IMR-90 (cell line): ENCODE measurements around the gene ZNF541. TPM values are rescaled to one million over a fixed set of nuclear protein-coding genes. Genes with fewer than 3 reads are reported as not detected.

Experiments used
- ATAC-seq: fragments of 200-7000 bp; cut with Tn5 transposase; 2 replicates; pipeline ENCODE4 v1.9.1; 2020; ENCODE audit warnings: low read depth, mild to moderate bottlenecking, moderate library complexity
- BruUV-seq: library from RNA; stranded (reverse); fragments of 400-500 nt; replicated peaks from 2 replicates; lab custom pipeline; 2021; lab: Mats Ljungman, UMichigan
- CTCF ChIA-PET: fragments of 300-600 bp; formaldehyde crosslinking; extraction: SDS; loops from one replicate; lab custom pipeline; 2021; ENCODE audit warnings: antibody characterized with exemption; lab: Yijun Ruan, JAX
- POLR2A ChIA-PET: fragments of 300-600 bp; sonication (Branson Sonifier 250); formaldehyde crosslinking; loops from one replicate; lab custom pipeline; 2022; ENCODE audit warnings: antibody characterized with exemption; ENCODE audit not compliant: unreplicated experiment; lab: Charles Lee
- DNase-seq: peaks from one replicate; pipeline ENCODE4 v3.0.0; 2013
- H2AFZ ChIP-seq: replicated peaks from 2 replicates; pipeline ENCODE3; 2013; ENCODE audit warnings: low read length, mild to moderate bottlenecking; ENCODE audit not compliant: poor library complexity
- H2AK5ac ChIP-seq: 2 replicates; pipeline ENCODE4 v1.6.1; 2013; ENCODE audit warnings: low read depth, low read length, inconsistent platforms
- H2AK9ac ChIP-seq: replicated peaks from 2 replicates; pipeline ENCODE3; 2013; ENCODE audit warnings: mild to moderate bottlenecking, low read depth, low read length, moderate library complexity; ENCODE audit not compliant: poor library complexity
- H2BK120ac ChIP-seq: 2 replicates; pipeline ENCODE4 v1.6.1; 2013; ENCODE audit warnings: low read depth, low read length, inconsistent platforms
- H2BK15ac ChIP-seq: 3 replicates; pipeline ENCODE4 v1.6.1; 2013; ENCODE audit warnings: low read depth, low read length, inconsistent platforms
- H2BK20ac ChIP-seq: 2 replicates; pipeline ENCODE4 v1.6.1; 2013; ENCODE audit warnings: low read depth, mild to moderate bottlenecking, inconsistent platforms, low read length, moderate library complexity
- H2BK5ac ChIP-seq: 2 replicates; pipeline ENCODE4 v1.6.1; 2013; ENCODE audit warnings: mild to moderate bottlenecking, low read depth, low read length, inconsistent platforms; ENCODE audit not compliant: poor library complexity, severe bottlenecking
- H3K14ac ChIP-seq: replicated peaks from 2 replicates; pipeline ENCODE4 v1.6.1; 2013; ENCODE audit warnings: low read depth, low read length, inconsistent platforms
- H3K18ac ChIP-seq: 2 replicates; pipeline ENCODE4 v1.6.1; 2013; ENCODE audit warnings: low read depth, low read length, control low read depth
- H3K23ac ChIP-seq: 2 replicates; pipeline ENCODE4 v1.6.1; 2013; ENCODE audit warnings: low read depth, low read length, inconsistent platforms
- H3K27ac ChIP-seq: 2 replicates; pipeline ENCODE4 v1.5.1; 2013; ENCODE audit warnings: mild to moderate bottlenecking, control low read depth, low read length; ENCODE audit not compliant: insufficient read depth
- H3K27me3 ChIP-seq: 2 replicates; pipeline ENCODE4 v1.6.1; 2013; ENCODE audit warnings: low read length; ENCODE audit not compliant: control insufficient read depth, insufficient read depth
- H3K36me3 ChIP-seq: 2 replicates; pipeline ENCODE4 v1.6.1; 2013; ENCODE audit warnings: low read length, mixed read lengths; ENCODE audit not compliant: control insufficient read depth, insufficient read depth
- H3K4ac ChIP-seq: 2 replicates; pipeline ENCODE4 v1.6.1; 2013; ENCODE audit warnings: low read depth, low read length, inconsistent platforms
- H3K4me1 ChIP-seq: 2 replicates; pipeline ENCODE4 v1.6.1; 2013; ENCODE audit warnings: low read length, mixed read lengths; ENCODE audit not compliant: control insufficient read depth, insufficient read depth
- H3K4me2 ChIP-seq: 2 replicates; pipeline ENCODE4 v1.6.1; 2013; ENCODE audit warnings: low read depth, mild to moderate bottlenecking, control low read depth, low read length, moderate library complexity
- H3K4me3 ChIP-seq: 2 replicates; pipeline ENCODE4 v1.5.1; 2013; ENCODE audit warnings: low read depth, mild to moderate bottlenecking, control low read depth, low read length, moderate library complexity; ENCODE audit not compliant: insufficient read depth
- H3K56ac ChIP-seq: 2 replicates; pipeline ENCODE4 v1.6.1; 2013; ENCODE audit warnings: low read length, inconsistent platforms; ENCODE audit not compliant: insufficient read depth; ENCODE audit errors: extremely low read depth
- H3K79me1 ChIP-seq, 2 experiments: 2 replicates each; pipeline ENCODE4 v1.6.1; 2013; ENCODE audit warnings: low read length in 2 of 2, inconsistent platforms in 1 of 2, low read depth in 1 of 2
- H3K9ac ChIP-seq: 2 replicates; pipeline ENCODE4 v1.6.1; 2013; ENCODE audit warnings: low read depth, low read length, control low read depth
- H3K9me1 ChIP-seq: 2 replicates; pipeline ENCODE4 v1.6.1; 2013; ENCODE audit warnings: low read length, inconsistent platforms; ENCODE audit not compliant: insufficient read depth
- H3K9me3 ChIP-seq: 2 replicates; pipeline ENCODE4 v1.6.1; 2013; ENCODE audit warnings: low read length; ENCODE audit not compliant: control insufficient read depth, insufficient read depth
- H4K20me1 ChIP-seq: 2 replicates; pipeline ENCODE4 v1.6.1; 2013; ENCODE audit warnings: low read length, inconsistent platforms; ENCODE audit not compliant: insufficient read depth
- H4K5ac ChIP-seq: 2 replicates; pipeline ENCODE4 v1.6.1; 2013; ENCODE audit warnings: mild to moderate bottlenecking, low read depth, low read length, control low read depth
- H4K8ac ChIP-seq, 2 experiments: 2 replicates each; pipeline ENCODE4 v1.6.1; 2013; ENCODE audit warnings: low read depth in 2 of 2, low read length in 2 of 2, control low read depth in 1 of 2, inconsistent platforms in 1 of 2
- H4K91ac ChIP-seq: 2 replicates; pipeline ENCODE4 v1.6.1; 2013; ENCODE audit warnings: low read depth, low read length, inconsistent platforms; ENCODE audit not compliant: insufficient read depth
- RFX5 ChIP-seq: IDR thresholded peaks from 2 replicates; pipeline ENCODE4 v1.8.0; 2012; ENCODE audit warnings: low read depth, mild to moderate bottlenecking, low read length, moderate library complexity
- WGBS, 2 experiments: methylation state at CpG; one replicate each; pipeline versions ENCODE4 v1.1.5 to v1.1.7; 2013; ENCODE audit warnings: missing lambda C conversion rate in 2 of 2; ENCODE audit not compliant: insufficient read length in 1 of 2; ENCODE audit errors: extremely low coverage in 2 of 2; 5-methylcytosine and 5-hydroxymethylcytosine counted together
- dilution Hi-C: fragments of 300-500 bp; cut with HindIII; formaldehyde crosslinking; loops from one replicate; pipeline ENCODE4 v1.14.3; 2018; ENCODE audit warnings: low sequenced_read_pairs; ENCODE audit not compliant: unreplicated experiment
- in situ Hi-C: fragments of 300-500 bp; cut with MboI; formaldehyde crosslinking; loops from 3 replicates; pipeline ENCODE4 v1.14.3; 2019; ENCODE audit warnings: low sequenced_read_pairs, inconsistent platforms, mixed read lengths
- intact Hi-C: fragments of 100-400 bp; cut with micrococcal nuclease; formaldehyde crosslinking; loops from 2 replicates; pipeline ENCODE4 v1.10.0; 2022
- polyA plus RNA-seq, 3 experiments: library from polyadenylated mRNA; depleted of rRNA; stranded (reverse); fragments of >200 nt; gene quantifications; 2 replicates each; pipeline ENCODE4 v1.2.3, GENCODE V29; 2012; ENCODE audit warnings: low replicate concordance in 1 of 3
- total RNA-seq: library from RNA; depleted of rRNA; stranded (reverse); fragments of >200 nt; gene quantifications from 2 replicates; pipeline ENCODE4 v1.2.3, GENCODE V29; 2012

ZNF541 gene
- total and polyA plus RNA-seq, 2 of the 4 experiments (the other 2 are of a cell fraction): not detected

DNA sequence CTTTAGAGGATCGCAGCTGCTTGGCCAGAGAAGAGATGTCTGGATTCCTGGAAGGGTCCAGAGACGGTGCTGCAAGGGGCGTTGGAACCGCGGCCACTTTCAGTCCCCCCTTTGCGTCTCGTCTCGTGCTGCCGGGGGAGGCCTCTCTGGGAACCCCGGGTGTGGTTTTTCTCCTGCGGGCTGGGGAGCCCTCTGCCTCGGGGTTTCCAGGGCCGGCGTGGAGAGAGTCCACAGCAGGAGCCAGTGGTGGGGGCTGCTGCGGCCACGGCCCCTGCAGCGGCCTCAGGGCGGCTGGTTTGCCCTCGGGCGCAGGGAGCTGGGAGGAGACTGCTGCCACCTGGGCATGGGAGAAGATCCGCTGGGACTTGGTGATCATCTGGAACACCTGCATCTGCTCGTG lies 28.5 kb downstream of the ZNF541 start:
- H3K23ac ChIP-seq: no peak overlapping the region
- H2BK120ac ChIP-seq: no peak overlapping the region
- no peak overlapping the region for H3K4me3 ChIP-seq
- H4K91ac ChIP-seq: no peak overlapping the region
- WGBS, 2 experiments: 92% methylated on average over 9 of the region's 22 CpGs; no CpG with 5 or more reads in 1 of the 2 experiments
- POLR2A ChIA-PET: no interaction called here
- no peak overlapping the region for H2AK5ac ChIP-seq
- H3K9me3 ChIP-seq: no peaks in the 10 kb centered on the region
- H3K4me2 ChIP-seq: no peak overlapping the region
- peaks cover 46% of the 10 kb centered on the region for H3K27me3 ChIP-seq
- in situ Hi-C loops (no loop called here), dilution Hi-C loops (no loop called here), intact Hi-C loops (no loop called here)
- DNase-seq: no peak
- no peak overlapping the region for H3K14ac ChIP-seq
- no peaks in the 10 kb centered on the region for H4K20me1 ChIP-seq
- H3K27ac ChIP-seq: no peak overlapping the region
- ATAC-seq: no peak
- TF ChIP-seq RFX5: no peak
- CTCF ChIA-PET: no interaction called here
- H3K9me1 ChIP-seq: no peaks in the 10 kb centered on the region
- H2AFZ ChIP-seq: no peak overlapping the region
- no peak overlapping the region for H4K5ac ChIP-seq
- no peak overlapping the region for H2BK5ac ChIP-seq
- H3K56ac ChIP-seq: no peak overlapping the region
- H3K18ac ChIP-seq: no peak overlapping the region
- no peaks in the 10 kb centered on the region for H3K79me1 ChIP-seq
- H3K36me3 ChIP-seq: no peaks in the 10 kb centered on the region
- H3K4me1 ChIP-seq: peaks cover 3% of the 10 kb centered on the region
- no peak overlapping the region for H2AK9ac ChIP-seq
- H4K8ac ChIP-seq: no peak overlapping the region
- H2BK20ac ChIP-seq: no peak overlapping the region
- no peak overlapping the region for H3K9ac ChIP-seq
- no peak overlapping the region for H2BK15ac ChIP-seq
- no peak overlapping the region for H3K4ac ChIP-seq
- BruUV-seq: no TSS peak
